ENCODE data around the gene DLX2. TPM values are rescaled to one million over a fixed set of nuclear protein-coding genes. Genes with fewer than 3 reads are reported as not detected.

Gene DLX2
- total RNA-seq, 3 donors from 2014 or later (not counting 1 experiment from before 2014, with no cell fraction given) = 0.55 to 0.84 (median 0.78) TPM

DNA sequence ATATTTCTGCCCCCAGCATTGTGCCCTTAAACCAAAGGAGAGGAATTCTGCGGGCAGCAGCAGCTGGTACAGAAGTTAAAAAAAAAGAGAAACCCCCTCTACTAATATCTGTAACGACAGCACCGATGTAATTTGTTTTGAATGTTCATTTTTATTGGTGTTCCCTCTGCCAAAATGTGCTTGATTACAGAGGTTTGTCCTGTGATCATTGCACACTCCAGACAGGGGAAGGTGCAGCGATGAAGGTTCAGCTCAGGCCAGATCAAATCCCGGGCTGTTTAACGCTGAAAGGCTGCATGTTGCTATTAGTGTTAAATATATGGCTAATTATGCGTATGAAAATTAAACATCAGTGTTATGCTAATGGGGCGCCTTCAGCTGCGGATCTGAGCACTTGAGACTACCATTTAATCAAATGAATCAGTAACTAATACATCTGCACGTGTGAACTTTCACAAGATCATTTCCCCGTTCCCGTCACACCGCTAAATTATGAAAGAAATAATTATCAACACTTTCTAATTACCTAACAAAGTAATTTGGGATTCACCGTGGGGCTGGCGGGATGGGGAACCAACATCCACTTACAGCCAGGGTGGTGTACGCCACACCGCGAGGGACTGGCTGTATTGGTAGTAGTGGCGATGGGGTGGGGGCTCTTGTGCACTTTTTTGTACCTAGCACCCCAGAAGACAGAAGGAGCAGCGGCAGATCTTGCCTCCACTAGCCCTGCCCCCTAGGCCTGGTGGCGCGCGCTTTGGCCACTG is 18.9 kb downstream of the DLX2 start:
- Mint-ChIP-seq H3K9me3 (no peaks in the 10 kb centered on the region), H3K4me1 (peaks cover 63 to 70% of the 10 kb centered on the region in 2 donors), H3K27ac (peak overlapping the region in 1 of 2 donors; percentile 37), H3K27me3 (ENCODE audit: low read depth in 2 of 2) (peaks cover 82 to 95% of the 10 kb centered on the region in 2 donors), H3K36me3 (no peaks in the 10 kb centered on the region), H3K4me3 (peak overlapping the region; percentile 88)
- TF ChIP-seq, protein P1, sequence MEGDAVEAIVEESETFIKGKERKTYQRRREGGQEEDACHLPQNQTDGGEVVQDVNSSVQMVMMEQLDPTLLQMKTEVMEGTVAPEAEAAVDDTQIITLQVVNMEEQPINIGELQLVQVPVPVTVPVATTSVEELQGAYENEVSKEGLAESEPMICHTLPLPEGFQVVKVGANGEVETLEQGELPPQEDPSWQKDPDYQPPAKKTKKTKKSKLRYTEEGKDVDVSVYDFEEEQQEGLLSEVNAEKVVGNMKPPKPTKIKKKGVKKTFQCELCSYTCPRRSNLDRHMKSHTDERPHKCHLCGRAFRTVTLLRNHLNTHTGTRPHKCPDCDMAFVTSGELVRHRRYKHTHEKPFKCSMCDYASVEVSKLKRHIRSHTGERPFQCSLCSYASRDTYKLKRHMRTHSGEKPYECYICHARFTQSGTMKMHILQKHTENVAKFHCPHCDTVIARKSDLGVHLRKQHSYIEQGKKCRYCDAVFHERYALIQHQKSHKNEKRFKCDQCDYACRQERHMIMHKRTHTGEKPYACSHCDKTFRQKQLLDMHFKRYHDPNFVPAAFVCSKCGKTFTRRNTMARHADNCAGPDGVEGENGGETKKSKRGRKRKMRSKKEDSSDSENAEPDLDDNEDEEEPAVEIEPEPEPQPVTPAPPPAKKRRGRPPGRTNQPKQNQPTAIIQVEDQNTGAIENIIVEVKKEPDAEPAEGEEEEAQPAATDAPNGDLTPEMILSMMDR (IDR thresholded peaks at IDR 0.05) = no peak
- peaks cover 70% of the 10 kb centered on the region for H3K4me1 ChIP-seq (ENCODE audit: control insufficient read depth, insufficient read depth, low read length)
- no peaks in the 10 kb centered on the region for H3K36me3 ChIP-seq (ENCODE audit: control insufficient read depth, insufficient read depth, low read length)
- ATAC-seq = no peak
- peaks cover 16% of the 10 kb centered on the region for H3K9me3 ChIP-seq (ENCODE audit: control insufficient read depth, insufficient read depth, low read length)
- H3K4me3 ChIP-seq (ENCODE audit: low read length) = no peak overlapping the region
- H3K27ac ChIP-seq (ENCODE audit: low read length) = no peak overlapping the region
- DNase-seq = peak in 1 of 2 donors; percentile 37
- intact Hi-C loops (cut with micrococcal nuclease) = no loop called here
- H3K27me3 ChIP-seq (ENCODE audit: control insufficient read depth, insufficient read depth, low read length) = peaks cover 98% of the 10 kb centered on the region
- WGBS (ENCODE audit: insufficient coverage) = 16% methylated on average over 21 of the region's 23 CpGs

DNA sequence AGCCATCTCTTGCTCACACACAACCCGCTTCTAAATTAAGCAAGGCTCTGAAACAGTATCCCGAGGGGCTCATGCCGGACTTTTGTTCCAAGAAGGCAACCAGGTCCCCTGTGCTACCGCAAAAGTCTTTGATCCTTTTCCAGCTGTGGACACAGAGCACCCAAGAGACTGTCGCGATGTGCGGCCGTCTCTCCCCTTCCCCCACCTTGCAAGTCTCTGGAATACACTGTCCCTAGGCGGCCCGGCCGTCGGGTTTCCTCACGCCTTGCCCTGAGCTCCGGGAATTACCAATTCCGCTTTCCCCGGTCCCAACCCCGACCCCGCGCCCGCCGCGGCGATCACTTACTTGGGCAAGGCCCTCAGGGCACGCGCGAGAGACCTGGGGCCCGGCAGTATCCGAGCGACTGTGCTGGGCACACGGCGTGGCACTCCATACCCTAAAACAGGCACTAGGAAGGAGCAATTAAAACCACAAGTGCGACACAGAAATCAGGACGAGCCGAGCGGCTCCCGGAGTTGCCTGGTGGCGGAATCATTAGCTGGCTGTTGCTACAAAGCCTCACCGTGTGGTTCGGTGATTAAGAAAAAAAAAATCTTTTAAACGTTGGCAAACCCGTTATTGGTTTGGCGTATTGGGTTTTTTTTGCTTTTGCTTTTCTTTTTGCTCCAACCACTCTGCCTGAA is 19.6 kb downstream of the DLX2 start:
- Histone ChIP-seq H3K9me3 (ENCODE audit: control insufficient read depth, insufficient read depth, low read length) (peaks cover 16% of the 10 kb centered on the region), H3K27me3 (ENCODE audit: control insufficient read depth, insufficient read depth, low read length) (peaks cover 98% of the 10 kb centered on the region), H3K36me3 (ENCODE audit: control insufficient read depth, insufficient read depth, low read length) (no peaks in the 10 kb centered on the region), H3K4me1 (ENCODE audit: control insufficient read depth, insufficient read depth, low read length) (peaks cover 66% of the 10 kb centered on the region), H3K27ac (ENCODE audit: low read length) (no peak overlapping the region), H3K4me3 (ENCODE audit: low read length) (no peak overlapping the region)
- peak overlapping the region in 1 of 2 donors; percentile 37 for H3K27ac Mint-ChIP-seq
- H3K9me3 Mint-ChIP-seq = no peaks in the 10 kb centered on the region
- H3K4me3 Mint-ChIP-seq = peak overlapping the region; percentile 88
- H3K36me3 Mint-ChIP-seq = no peaks in the 10 kb centered on the region
- H3K27me3 Mint-ChIP-seq (ENCODE audit: low read depth in 2 of 2) = peaks cover 81 to 95% of the 10 kb centered on the region in 2 donors
- 11% methylated on average over 41 of the region's 42 CpGs for WGBS (ENCODE audit: insufficient coverage)
- TF ChIP-seq, protein P1 (IDR thresholded peaks at IDR 0.05) = no peak
- intact Hi-C loops (cut with micrococcal nuclease) = no loop called here
- DNase-seq (peak in 1 of 2 donors; percentile 39), ATAC-seq (no peak)
- H3K4me1 Mint-ChIP-seq = peaks cover 63% of the 10 kb centered on the region in 2 donors

DNA sequence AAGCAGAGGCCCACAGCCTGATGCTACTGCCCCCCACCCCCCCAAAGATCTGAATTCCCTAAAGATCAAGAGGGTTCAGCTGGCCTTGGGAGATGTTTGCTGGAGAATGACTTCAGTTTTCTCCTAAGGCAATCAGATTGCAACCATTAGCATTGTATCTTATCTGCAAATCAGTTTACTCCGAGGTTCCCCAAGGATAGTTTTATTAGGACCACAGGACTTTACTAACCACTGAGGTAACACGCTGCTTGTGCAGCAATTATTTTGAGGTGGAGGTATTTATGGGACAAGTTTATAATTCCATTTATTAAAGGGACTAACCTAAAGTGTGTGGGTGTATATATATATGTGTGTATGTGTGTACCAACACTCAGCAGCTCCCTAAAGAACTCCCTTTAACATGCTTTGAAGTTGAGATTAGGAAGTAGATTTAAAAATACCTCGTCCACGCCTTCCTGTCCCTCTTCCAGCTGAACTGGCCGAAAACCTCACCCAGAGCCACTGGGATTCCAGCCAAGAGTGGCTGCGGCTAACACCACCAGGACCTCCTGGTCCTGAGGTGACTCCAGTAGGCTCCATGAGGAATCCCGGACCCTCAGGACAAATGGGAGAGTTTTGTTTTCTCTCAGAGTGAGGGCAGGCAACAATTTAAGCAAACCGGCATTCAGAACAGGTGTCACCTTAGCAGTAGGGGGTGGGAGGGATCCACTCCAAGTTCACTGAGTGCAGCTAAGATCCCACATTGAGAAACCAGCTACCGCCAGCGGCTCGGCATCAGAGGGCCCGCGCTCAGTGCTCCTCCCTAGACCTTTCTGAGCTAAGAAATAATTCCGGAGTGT is 20.4 kb downstream of the DLX2 start:
- Histone ChIP-seq H3K9me3 (ENCODE audit: control insufficient read depth, insufficient read depth, low read length) (peaks cover 16% of the 10 kb centered on the region), H3K27me3 (ENCODE audit: control insufficient read depth, insufficient read depth, low read length) (peaks cover 92% of the 10 kb centered on the region), H3K4me1 (ENCODE audit: control insufficient read depth, insufficient read depth, low read length) (peaks cover 59% of the 10 kb centered on the region), H3K27ac (ENCODE audit: low read length) (no peak overlapping the region), H3K36me3 (ENCODE audit: control insufficient read depth, insufficient read depth, low read length) (no peaks in the 10 kb centered on the region), H3K4me3 (ENCODE audit: low read length) (no peak overlapping the region)
- TF ChIP-seq, protein P1 (IDR thresholded peaks at IDR 0.05) = no peak
- H3K9me3 Mint-ChIP-seq = no peaks in the 10 kb centered on the region
- ATAC-seq (no peak), DNase-seq (peak in 1 of 2 donors; percentile 32)
- no peak overlapping the region for H3K27ac Mint-ChIP-seq
- peak overlapping the region; percentile 25 for H3K4me3 Mint-ChIP-seq
- H3K36me3 Mint-ChIP-seq = no peaks in the 10 kb centered on the region
- peaks cover 77 to 95% of the 10 kb centered on the region in 2 donors for H3K27me3 Mint-ChIP-seq (ENCODE audit: low read depth in 2 of 2)
- WGBS (ENCODE audit: insufficient coverage) = 12% methylated on average over 13 of the region's 14 CpGs
- intact Hi-C loops (cut with micrococcal nuclease) = no loop called here
- H3K4me1 Mint-ChIP-seq = peaks cover 55 to 56% of the 10 kb centered on the region in 2 donors
